Stimulated activated CD4-positive, alpha-beta T cell treated with anti-CD3 and anti-CD28 coated beads, Interleukin-1b, Interleukin-23, amount 100 ng/mL, for 4 hours (primary cell): ENCODE measurements around the gene SPG11.
A peak's percentile ranks its signal among the peaks of the same experiment; 100 is the strongest.
"Not testable (repeated sequence)": the region's sequence is repeated elsewhere in the genome, so short reads cannot be mapped to it uniquely, and the experiment has no call there.

Experiments used
- DNase-seq, 2 donors: peaks; one replicate each; pipeline ENCODE4 v3.0.0-alpha.2; 2020; ENCODE audit warnings: low read depth in 2 of 2

The SPG11 gene

GRCh38 chr15:44663410-44664308 is at the start of gene SPG11:
SPG11 (minus strand) TSS chr15:44663662; CDS start chr15:44663647, 15 bp downstream.
- peak; percentile 88 to 95 for DNase-seq

- peak; percentile 41 to 60 for DNase-seq
These were observed 49.0 kb upstream of the SPG11 start for GRCh38 chr15:44712346-44713005.

- DNase-seq: peak in 1 of 2 donors; percentile 56
These were observed 48.4 kb upstream of the SPG11 start for GRCh38 chr15:44711743-44712345.

- peak; percentile 87 to 96 for DNase-seq
These were observed 47.8 kb upstream of the SPG11 start, which contains the start of the genes B2M and PATL2 for GRCh38 chr15:44711096-44711742. B2M (plus strand) TSS chr15:44711517; CDS start chr15:44711547, 30 bp downstream. PATL2 (minus strand) TSS chr15:44711323; CDS start chr15:44676490, 34,833 bp downstream.

GRCh38 chr15:44710236-44711095 is 47.0 kb upstream of the SPG11 start:
- DNase-seq: no peak

- DNase-seq: no peak
These were observed 43.6 kb upstream of the SPG11 start for GRCh38 chr15:44706946-44707636.

GRCh38 chr15:44706401-44706800 is 42.9 kb upstream of the SPG11 start:
- DNase-seq: no peak

- DNase-seq: no peak
These were observed 42.5 kb upstream of the SPG11 start for GRCh38 chr15:44705986-44706385.

GRCh38 chr15:44700676-44701075 is 37.2 kb upstream of the SPG11 start:
- DNase-seq: not testable (repeated sequence)

- no peak for DNase-seq
These were observed 35.2 kb upstream of the SPG11 start for GRCh38 chr15:44698641-44699040.

GRCh38 chr15:44697014-44697413 is 33.6 kb upstream of the SPG11 start:
- DNase-seq: no peak

GRCh38 chr15:44695294-44695693 is 31.8 kb upstream of the SPG11 start:
- DNase-seq: no peak

- DNase-seq: no peak
These were observed 31.0 kb upstream of the SPG11 start for GRCh38 chr15:44694416-44694815.

- no peak for DNase-seq
These were observed 29.2 kb upstream of the SPG11 start for GRCh38 chr15:44692659-44693058.

- not testable (repeated sequence) for DNase-seq
These were observed 26.8 kb upstream of the SPG11 start for GRCh38 chr15:44690245-44690644.

GRCh38 chr15:44689318-44689717 is 25.9 kb upstream of the SPG11 start:
- DNase-seq: not testable (repeated sequence)

- peak; percentile 41 to 50 for DNase-seq
These were observed 19.6 kb upstream of the SPG11 start for GRCh38 chr15:44682809-44683682.

GRCh38 chr15:44682211-44682610 is 18.7 kb upstream of the SPG11 start:
- no peak for DNase-seq

GRCh38 chr15:44676676-44677075 is 13.2 kb upstream of the SPG11 start:
- no peak for DNase-seq
